Chondrocyte (in vitro differentiated cells): ENCODE measurements around the gene CCDC182. TPM values are rescaled to one million over a fixed set of nuclear protein-coding genes. Genes with fewer than 3 reads are reported as not detected.

ENCODE experiments used
- DNase-seq: peaks from one replicate; pipeline ENCODE4 v3.0.0; 2021; ENCODE audit warnings: mixed read lengths, low spot score
- H3K27ac Mint-ChIP-seq: one replicate; pipeline ENCODE4 v1.8.0; 2021; ENCODE audit warnings: mild to moderate bottlenecking, moderate library complexity, mixed read lengths; ENCODE audit not compliant: unreplicated experiment
- H3K27me3 Mint-ChIP-seq: 2 replicates; pipeline ENCODE4 v1.8.0; 2021; ENCODE audit warnings: low read depth, mixed read lengths
- H3K36me3 Mint-ChIP-seq: 2 replicates; pipeline ENCODE4 v1.8.0; 2021; ENCODE audit warnings: low read depth, mixed read lengths
- H3K4me1 Mint-ChIP-seq: 2 replicates; pipeline ENCODE4 v1.8.0; 2021; ENCODE audit warnings: low read depth, mild to moderate bottlenecking, mixed read lengths
- H3K4me3 Mint-ChIP-seq: one replicate; pipeline ENCODE4 v1.8.0; 2021; ENCODE audit warnings: mild to moderate bottlenecking, moderate library complexity, mixed read lengths; ENCODE audit not compliant: unreplicated experiment
- H3K9me3 Mint-ChIP-seq: 2 replicates; pipeline ENCODE4 v1.8.0; 2021; ENCODE audit warnings: low read depth, mixed read lengths
- CTCF ChIP-seq: fragments of 200-600 bp; sonication (generic); IDR thresholded peaks from 2 replicates; pipeline ENCODE4 v1.5.0; 2021; ENCODE audit warnings: antibody characterized with exemption, mild to moderate bottlenecking, moderate library complexity
- long read RNA-seq: library from polyadenylated mRNA; stranded (forward); transcript quantifications from one replicate; pipeline ENCODE4 v2.0.0, GENCODE V29; 2021
- total RNA-seq: library from RNA; stranded (reverse); gene quantifications from 3 replicates; pipeline ENCODE4 v1.2.1, GENCODE V29; 2021

CCDC182 gene
- not detected in 3 replicates for total RNA-seq
- long read RNA-seq = 0 reads

GRCh38 chr17:57745242-57745641, at the start of gene CCDC182:
Gene CCDC182 (minus strand): TSS chr17:57745299. CDS start chr17:57745272, 27 bp downstream.
- Mint-ChIP-seq H3K27ac (no peak within 1 kb of the TSS), H3K4me1 (peaks cover 2% of the 10 kb centered on the region), H3K9me3 (no peaks in the 10 kb centered on the region), H3K4me3 (no peak within 1 kb of the TSS), H3K27me3 (peaks cover 36% of the 10 kb centered on the region), H3K36me3 (no peaks in the 10 kb centered on the region)
- no peak for DNase-seq
- no peak for TF ChIP-seq CTCF

GRCh38 chr17:57794841-57795240, 49.7 kb upstream of the CCDC182 start:
- Mint-ChIP-seq H3K9me3 (peaks cover 7% of the 10 kb centered on the region), H3K36me3 (no peaks in the 10 kb centered on the region), H3K4me1 (no peaks in the 10 kb centered on the region), H3K27ac (no peak overlapping the region), H3K4me3 (no peak overlapping the region), H3K27me3 (peaks cover 28% of the 10 kb centered on the region)
- no peak for TF ChIP-seq CTCF
- no peak for DNase-seq

GRCh38 chr17:57788725-57789124, 43.6 kb upstream of the CCDC182 start:
- TF ChIP-seq CTCF = no peak
- no peaks in the 10 kb centered on the region for H3K36me3 Mint-ChIP-seq
- no peaks in the 10 kb centered on the region for H3K4me1 Mint-ChIP-seq
- no peak overlapping the region for H3K27ac Mint-ChIP-seq
- H3K4me3 Mint-ChIP-seq = no peak overlapping the region
- no peak for DNase-seq
- peaks cover 7% of the 10 kb centered on the region for H3K9me3 Mint-ChIP-seq
- peaks cover 56% of the 10 kb centered on the region for H3K27me3 Mint-ChIP-seq

- Mint-ChIP-seq H3K36me3 (no peaks in the 10 kb centered on the region), H3K27me3 (peaks cover 43% of the 10 kb centered on the region), H3K4me1 (peaks cover 7% of the 10 kb centered on the region), H3K4me3 (no peak overlapping the region), H3K9me3 (no peaks in the 10 kb centered on the region), H3K27ac (no peak overlapping the region)
- DNase-seq = no peak
- TF ChIP-seq CTCF = no peak
Measured at GRCh38 chr17:57785022-57785421, 39.9 kb upstream of the CCDC182 start.

GRCh38 chr17:57784226-57784895, 39.3 kb upstream of the CCDC182 start:
- no peaks in the 10 kb centered on the region for H3K9me3 Mint-ChIP-seq
- H3K36me3 Mint-ChIP-seq = no peaks in the 10 kb centered on the region
- no peak overlapping the region for H3K27ac Mint-ChIP-seq
- no peak for TF ChIP-seq CTCF
- peaks cover 36% of the 10 kb centered on the region for H3K27me3 Mint-ChIP-seq
- H3K4me1 Mint-ChIP-seq = peaks cover 7% of the 10 kb centered on the region
- DNase-seq = no peak
- H3K4me3 Mint-ChIP-seq = no peak overlapping the region
